IMR-90 (cell line): ENCODE measurements around the gene ANO7. TPM values are rescaled to one million over a fixed set of nuclear protein-coding genes. Genes with fewer than 3 reads are reported as not detected.

Experiments
- ATAC-seq: fragments of 200-7000 bp; cut with Tn5 transposase; 2 replicates; pipeline ENCODE4 v1.9.1; 2020; ENCODE audit warnings: low read depth, mild to moderate bottlenecking, moderate library complexity
- BruUV-seq: library from RNA; stranded (reverse); fragments of 400-500 nt; replicated peaks from 2 replicates; lab custom pipeline; 2021; lab: Mats Ljungman, UMichigan
- CTCF ChIA-PET: fragments of 300-600 bp; formaldehyde crosslinking; extraction: SDS; loops from one replicate; lab custom pipeline; 2021; ENCODE audit warnings: antibody characterized with exemption; lab: Yijun Ruan, JAX
- POLR2A ChIA-PET: fragments of 300-600 bp; sonication (Branson Sonifier 250); formaldehyde crosslinking; loops from one replicate; lab custom pipeline; 2022; ENCODE audit warnings: antibody characterized with exemption; ENCODE audit not compliant: unreplicated experiment; lab: Charles Lee
- DNase-seq: peaks from one replicate; pipeline ENCODE4 v3.0.0; 2013
- H2AFZ ChIP-seq: replicated peaks from 2 replicates; pipeline ENCODE3; 2013; ENCODE audit warnings: low read length, mild to moderate bottlenecking; ENCODE audit not compliant: poor library complexity
- H2AK5ac ChIP-seq: 2 replicates; pipeline ENCODE4 v1.6.1; 2013; ENCODE audit warnings: low read depth, low read length, inconsistent platforms
- H2AK9ac ChIP-seq: replicated peaks from 2 replicates; pipeline ENCODE3; 2013; ENCODE audit warnings: mild to moderate bottlenecking, low read depth, low read length, moderate library complexity; ENCODE audit not compliant: poor library complexity
- H2BK120ac ChIP-seq: 2 replicates; pipeline ENCODE4 v1.6.1; 2013; ENCODE audit warnings: low read depth, low read length, inconsistent platforms
- H2BK15ac ChIP-seq: 3 replicates; pipeline ENCODE4 v1.6.1; 2013; ENCODE audit warnings: low read depth, low read length, inconsistent platforms
- H2BK20ac ChIP-seq: 2 replicates; pipeline ENCODE4 v1.6.1; 2013; ENCODE audit warnings: low read depth, mild to moderate bottlenecking, inconsistent platforms, low read length, moderate library complexity
- H2BK5ac ChIP-seq: 2 replicates; pipeline ENCODE4 v1.6.1; 2013; ENCODE audit warnings: mild to moderate bottlenecking, low read depth, low read length, inconsistent platforms; ENCODE audit not compliant: poor library complexity, severe bottlenecking
- H3K14ac ChIP-seq: replicated peaks from 2 replicates; pipeline ENCODE4 v1.6.1; 2013; ENCODE audit warnings: low read depth, low read length, inconsistent platforms
- H3K18ac ChIP-seq: 2 replicates; pipeline ENCODE4 v1.6.1; 2013; ENCODE audit warnings: low read depth, low read length, control low read depth
- H3K23ac ChIP-seq: 2 replicates; pipeline ENCODE4 v1.6.1; 2013; ENCODE audit warnings: low read depth, low read length, inconsistent platforms
- H3K27ac ChIP-seq: 2 replicates; pipeline ENCODE4 v1.5.1; 2013; ENCODE audit warnings: mild to moderate bottlenecking, control low read depth, low read length; ENCODE audit not compliant: insufficient read depth
- H3K27me3 ChIP-seq: 2 replicates; pipeline ENCODE4 v1.6.1; 2013; ENCODE audit warnings: low read length; ENCODE audit not compliant: control insufficient read depth, insufficient read depth
- H3K36me3 ChIP-seq: 2 replicates; pipeline ENCODE4 v1.6.1; 2013; ENCODE audit warnings: low read length, mixed read lengths; ENCODE audit not compliant: control insufficient read depth, insufficient read depth
- H3K4ac ChIP-seq: 2 replicates; pipeline ENCODE4 v1.6.1; 2013; ENCODE audit warnings: low read depth, low read length, inconsistent platforms
- H3K4me1 ChIP-seq: 2 replicates; pipeline ENCODE4 v1.6.1; 2013; ENCODE audit warnings: low read length, mixed read lengths; ENCODE audit not compliant: control insufficient read depth, insufficient read depth
- H3K4me2 ChIP-seq: 2 replicates; pipeline ENCODE4 v1.6.1; 2013; ENCODE audit warnings: low read depth, mild to moderate bottlenecking, control low read depth, low read length, moderate library complexity
- H3K4me3 ChIP-seq: 2 replicates; pipeline ENCODE4 v1.5.1; 2013; ENCODE audit warnings: low read depth, mild to moderate bottlenecking, control low read depth, low read length, moderate library complexity; ENCODE audit not compliant: insufficient read depth
- H3K56ac ChIP-seq: 2 replicates; pipeline ENCODE4 v1.6.1; 2013; ENCODE audit warnings: low read length, inconsistent platforms; ENCODE audit not compliant: insufficient read depth; ENCODE audit errors: extremely low read depth
- H3K79me1 ChIP-seq, 2 experiments: 2 replicates each; pipeline ENCODE4 v1.6.1; 2013; ENCODE audit warnings: low read length in 2 of 2, inconsistent platforms in 1 of 2, low read depth in 1 of 2
- H3K9ac ChIP-seq: 2 replicates; pipeline ENCODE4 v1.6.1; 2013; ENCODE audit warnings: low read depth, low read length, control low read depth
- H3K9me1 ChIP-seq: 2 replicates; pipeline ENCODE4 v1.6.1; 2013; ENCODE audit warnings: low read length, inconsistent platforms; ENCODE audit not compliant: insufficient read depth
- H3K9me3 ChIP-seq: 2 replicates; pipeline ENCODE4 v1.6.1; 2013; ENCODE audit warnings: low read length; ENCODE audit not compliant: control insufficient read depth, insufficient read depth
- H4K20me1 ChIP-seq: 2 replicates; pipeline ENCODE4 v1.6.1; 2013; ENCODE audit warnings: low read length, inconsistent platforms; ENCODE audit not compliant: insufficient read depth
- H4K5ac ChIP-seq: 2 replicates; pipeline ENCODE4 v1.6.1; 2013; ENCODE audit warnings: mild to moderate bottlenecking, low read depth, low read length, control low read depth
- H4K8ac ChIP-seq, 2 experiments: 2 replicates each; pipeline ENCODE4 v1.6.1; 2013; ENCODE audit warnings: low read depth in 2 of 2, low read length in 2 of 2, control low read depth in 1 of 2, inconsistent platforms in 1 of 2
- H4K91ac ChIP-seq: 2 replicates; pipeline ENCODE4 v1.6.1; 2013; ENCODE audit warnings: low read depth, low read length, inconsistent platforms; ENCODE audit not compliant: insufficient read depth
- BHLHE40 ChIP-seq: fragments of 150-350 bp; IDR thresholded peaks from 2 replicates; pipeline ENCODE4 v1.6.1; 2016; ENCODE audit warnings: mild to moderate bottlenecking, low read depth, low read length
- CEBPB ChIP-seq: IDR thresholded peaks from 2 replicates; pipeline ENCODE4 v1.6.1; 2012; ENCODE audit warnings: low read depth, low read length, improper control_type of control experiment
- MAFK ChIP-seq: IDR thresholded peaks from 2 replicates; pipeline ENCODE4 v1.6.1; 2012; ENCODE audit warnings: low read depth, low read length, improper control_type of control experiment
- MXI1 ChIP-seq: IDR thresholded peaks from 2 replicates; pipeline ENCODE4 v1.6.1; 2012; ENCODE audit warnings: low read depth, mild to moderate bottlenecking, low read length, moderate library complexity, borderline replicate concordance
- NFE2L2 ChIP-seq: fragments of 150-350 bp; IDR thresholded peaks from 2 replicates; pipeline ENCODE4 v1.6.1; 2016; ENCODE audit warnings: low read depth, mild to moderate bottlenecking, low read length
- POLR2A ChIP-seq: IDR thresholded peaks from 2 replicates; pipeline ENCODE4 v1.6.1; 2012; ENCODE audit warnings: mild to moderate bottlenecking, low read depth, low read length
- RAD21 ChIP-seq: IDR thresholded peaks from 2 replicates; pipeline ENCODE4 v1.6.1; 2012; ENCODE audit warnings: low read length, improper control_type of control experiment
- SMC3 ChIP-seq: fragments of 150-350 bp; IDR thresholded peaks from 2 replicates; pipeline ENCODE4 v1.6.1; 2016; ENCODE audit warnings: low read depth, mild to moderate bottlenecking, antibody characterized with exemption, low read length, moderate library complexity
- WGBS, 2 experiments: methylation state at CpG; one replicate each; pipeline versions ENCODE4 v1.1.5 to v1.1.7; 2013; ENCODE audit warnings: missing lambda C conversion rate in 2 of 2; ENCODE audit not compliant: insufficient read length in 1 of 2; ENCODE audit errors: extremely low coverage in 2 of 2; 5-methylcytosine and 5-hydroxymethylcytosine counted together
- dilution Hi-C: fragments of 300-500 bp; cut with HindIII; formaldehyde crosslinking; loops from one replicate; pipeline ENCODE4 v1.14.3; 2018; ENCODE audit warnings: low sequenced_read_pairs; ENCODE audit not compliant: unreplicated experiment
- in situ Hi-C: fragments of 300-500 bp; cut with MboI; formaldehyde crosslinking; loops from 3 replicates; pipeline ENCODE4 v1.14.3; 2019; ENCODE audit warnings: low sequenced_read_pairs, inconsistent platforms, mixed read lengths
- intact Hi-C: fragments of 100-400 bp; cut with micrococcal nuclease; formaldehyde crosslinking; loops from 2 replicates; pipeline ENCODE4 v1.10.0; 2022
- polyA plus RNA-seq, 3 experiments: library from polyadenylated mRNA; depleted of rRNA; stranded (reverse); fragments of >200 nt; gene quantifications; 2 replicates each; pipeline ENCODE4 v1.2.3, GENCODE V29; 2012; ENCODE audit warnings: low replicate concordance in 1 of 3
- total RNA-seq: library from RNA; depleted of rRNA; stranded (reverse); fragments of >200 nt; gene quantifications from 2 replicates; pipeline ENCODE4 v1.2.3, GENCODE V29; 2012
- TF ChIP-seq, protein P1 (sequence below): fragments of 150-350 bp; IDR thresholded peaks from 2 replicates; pipeline ENCODE4 v1.6.1; 2017; ENCODE audit warnings: mild to moderate bottlenecking, antibody characterized with exemption, low read length, low read depth

Gene ANO7
- total and polyA plus RNA-seq, 2 of the 4 experiments (the other 2 are of a cell fraction): 0.36 to 3.4 TPM

DNA sequence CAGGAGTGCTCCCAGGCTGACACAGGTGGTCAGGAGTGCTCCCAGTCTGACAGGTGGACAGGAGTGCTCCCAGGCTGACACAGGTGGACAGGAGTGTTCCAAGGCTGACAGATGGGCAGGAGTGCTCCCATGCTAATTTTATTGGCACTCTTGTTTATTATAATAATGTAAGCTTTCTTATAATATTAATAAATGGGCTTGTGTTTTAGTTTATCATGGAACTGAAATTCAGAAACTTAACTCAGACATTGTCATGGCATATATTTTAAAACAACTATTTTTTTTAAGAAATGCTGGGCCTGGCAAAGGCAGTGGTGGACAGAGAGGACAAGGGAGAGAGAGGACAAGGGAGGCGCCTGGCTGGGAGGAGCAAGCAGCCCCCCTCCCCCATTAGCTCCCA is 18.7 kb downstream of the ANO7 start:
- Histone ChIP-seq H3K79me1 (no peaks in the 10 kb centered on the region), H2BK15ac (no peak overlapping the region), H3K4me2 (no peak overlapping the region), H3K9me3 (no peaks in the 10 kb centered on the region), H2BK120ac (no peak overlapping the region), H3K36me3 (no peaks in the 10 kb centered on the region), H3K27me3 (peaks cover 14% of the 10 kb centered on the region), H2AFZ (no peak overlapping the region), H3K56ac (no peak overlapping the region), H3K4me1 (no peaks in the 10 kb centered on the region), H4K91ac (no peak overlapping the region), H3K4ac (no peak overlapping the region), H3K9ac (no peak overlapping the region), H2BK20ac (no peak overlapping the region), H2BK5ac (no peak overlapping the region), H2AK9ac (no peak overlapping the region), H3K9me1 (no peaks in the 10 kb centered on the region), H4K20me1 (no peaks in the 10 kb centered on the region), H4K5ac (no peak overlapping the region), H3K14ac (no peak overlapping the region), H2AK5ac (no peak overlapping the region), H3K23ac (no peak overlapping the region), H4K8ac (no peak overlapping the region), H3K4me3 (no peak overlapping the region), H3K18ac (no peak overlapping the region), H3K27ac (no peak overlapping the region)
- dilution Hi-C loops: no loop called here
- intact Hi-C loops: no loop called here
- no CpG with 5 or more reads among the region's 1 CpG for WGBS, 2 experiments
- TF ChIP-seq POLR2A: no peak
- no peak for TF ChIP-seq RAD21
- no peak for TF ChIP-seq NFE2L2
- no peak for TF ChIP-seq SMC3
- TF ChIP-seq MAFK: no peak
- TF ChIP-seq MXI1: no peak
- TF ChIP-seq CEBPB: no peak
- TF ChIP-seq BHLHE40: no peak
- TF ChIP-seq, protein P1, sequence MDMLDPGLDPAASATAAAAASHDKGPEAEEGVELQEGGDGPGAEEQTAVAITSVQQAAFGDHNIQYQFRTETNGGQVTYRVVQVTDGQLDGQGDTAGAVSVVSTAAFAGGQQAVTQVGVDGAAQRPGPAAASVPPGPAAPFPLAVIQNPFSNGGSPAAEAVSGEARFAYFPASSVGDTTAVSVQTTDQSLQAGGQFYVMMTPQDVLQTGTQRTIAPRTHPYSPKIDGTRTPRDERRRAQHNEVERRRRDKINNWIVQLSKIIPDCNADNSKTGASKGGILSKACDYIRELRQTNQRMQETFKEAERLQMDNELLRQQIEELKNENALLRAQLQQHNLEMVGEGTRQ: no peak
- no TSS peak for BruUV-seq
- ATAC-seq (no peak), DNase-seq (no peak)
- ChIA-PET CTCF (no interaction called here), POLR2A (no interaction called here)
- in situ Hi-C loops: no loop called here
